Stimulated activated CD8-positive, alpha-beta memory T cell treated with anti-CD3 and anti-CD28 coated beads, Interleukin-15, amount 100 ng/mL, for 1 hour (primary cell): ENCODE results near the gene GAREM1.

Experiments
- DNase-seq: peaks from one replicate; pipeline ENCODE4 v3.0.0-alpha.2; 2020; ENCODE audit warnings: low read depth

Gene GAREM1

GRCh38 chr18:32424696-32425095 lies 46.0 kb downstream of the GAREM1 start:
- DNase-seq, result no peak

GRCh38 chr18:32422978-32423740 lies 47.5 kb downstream of the GAREM1 start:
- DNase-seq, result no peak

GRCh38 chr18:32422201-32422600 lies 48.5 kb downstream of the GAREM1 start:
- no peak for DNase-seq

GRCh38 chr18:32420084-32420750 lies 50.5 kb downstream of the GAREM1 start:
- no peak for DNase-seq

GRCh38 chr18:32418148-32418547 lies 52.5 kb downstream of the GAREM1 start:
- no peak for DNase-seq

- no peak for DNase-seq
Measured at GRCh38 chr18:32405588-32405987, 65.1 kb downstream of the GAREM1 start.

- no peak for DNase-seq
Measured at GRCh38 chr18:32401621-32402020, 69.1 kb downstream of the GAREM1 start.

- no peak for DNase-seq
Measured at GRCh38 chr18:32393407-32393806, 77.3 kb downstream of the GAREM1 start.

- DNase-seq, result no peak
Measured at GRCh38 chr18:32391126-32391525, 79.6 kb downstream of the GAREM1 start.

- no peak for DNase-seq
Measured at GRCh38 chr18:32389858-32390257, 80.8 kb downstream of the GAREM1 start.

- DNase-seq, result no peak
Measured at GRCh38 chr18:32389191-32389590, 81.5 kb downstream of the GAREM1 start.

- DNase-seq, result no peak
Measured at GRCh38 chr18:32386471-32386870, 84.2 kb downstream of the GAREM1 start.

- no peak for DNase-seq
Measured at GRCh38 chr18:32383050-32383819, 87.4 kb downstream of the GAREM1 start.

GRCh38 chr18:32381761-32382160 lies 88.9 kb downstream of the GAREM1 start:
- DNase-seq, result no peak

- no peak for DNase-seq
Measured at GRCh38 chr18:32380559-32380958, 90.1 kb downstream of the GAREM1 start.

- no peak for DNase-seq
Measured at GRCh38 chr18:32379891-32380290, 90.8 kb downstream of the GAREM1 start.

- no peak for DNase-seq
Measured at GRCh38 chr18:32378705-32379104, 92.0 kb downstream of the GAREM1 start.

- no peak for DNase-seq
Measured at GRCh38 chr18:32373995-32374394, 96.7 kb downstream of the GAREM1 start.

- no peak for DNase-seq
Measured at GRCh38 chr18:32373505-32373904, 97.2 kb downstream of the GAREM1 start.

GRCh38 chr18:32372381-32373061 lies 98.2 kb downstream of the GAREM1 start:
- no peak for DNase-seq

GRCh38 chr18:32372047-32372380 lies 98.7 kb downstream of the GAREM1 start:
- no peak for DNase-seq

GRCh38 chr18:32371384-32371783 lies 99.3 kb downstream of the GAREM1 start:
- DNase-seq, result no peak
